H1 (cell line): ENCODE results near the gene COG7. TPM values are rescaled to one million over a fixed set of nuclear protein-coding genes. Genes with fewer than 3 reads are reported as not detected.

Experiments
- CHD7 ChIP-seq: fragments of 300-600 bp; sonication (generic); IDR thresholded peaks from 2 replicates; pipeline ENCODE4 v1.7.1; 2012; ENCODE audit warnings: low read length, moderate library complexity, mild to moderate bottlenecking, inconsistent platforms; ENCODE audit not compliant: insufficient replicate concordance
- NANOG ChIP-seq: IDR thresholded peaks from 2 replicates; pipeline ENCODE4 v1.6.1; 2011; ENCODE audit warnings: low read length, low read depth, mild to moderate bottlenecking, inconsistent platforms; ENCODE audit not compliant: insufficient read depth, poor library complexity, severe bottlenecking
- polyA plus RNA-seq, 7 experiments: library from polyadenylated mRNA; depleted of rRNA in 3 of 7; stranded (reverse) in 5 of 7; unstranded in 2 of 7; fragments of >200 nt in 5 of 7; fragments of 200-250 nt in 2 of 7; gene quantifications; 1 replicate in 5 of 7; 2 replicates in 1 of 7; 4 replicates in 1 of 7; pipeline versions ENCODE4 v1.2.1 to v1.2.3, GENCODE V29; 2011 to 2013; ENCODE audit warnings: missing spikeins in 2 of 7, mixed read lengths in 2 of 7
- total RNA-seq: library from RNA; stranded (reverse); fragmentation: NEBNext Ultra II Directional; extraction: Animal tissue kit (Norgen Biotek cat#: 25700); gene quantifications from 2 replicates; pipeline ENCODE4 v1.2.1, GENCODE V29; 2021
- TF ChIP-seq, protein P1 (sequence below): IDR thresholded peaks from 2 replicates; pipeline ENCODE4 v1.6.1; 2012; ENCODE audit warnings: inconsistent platforms

Gene COG7
- total and polyA plus RNA-seq, 2 of the 8 experiments (the other 6 are each of a cell fraction or from before 2014, with no cell fraction given) = 17.2 to 40.4 TPM

DNA sequence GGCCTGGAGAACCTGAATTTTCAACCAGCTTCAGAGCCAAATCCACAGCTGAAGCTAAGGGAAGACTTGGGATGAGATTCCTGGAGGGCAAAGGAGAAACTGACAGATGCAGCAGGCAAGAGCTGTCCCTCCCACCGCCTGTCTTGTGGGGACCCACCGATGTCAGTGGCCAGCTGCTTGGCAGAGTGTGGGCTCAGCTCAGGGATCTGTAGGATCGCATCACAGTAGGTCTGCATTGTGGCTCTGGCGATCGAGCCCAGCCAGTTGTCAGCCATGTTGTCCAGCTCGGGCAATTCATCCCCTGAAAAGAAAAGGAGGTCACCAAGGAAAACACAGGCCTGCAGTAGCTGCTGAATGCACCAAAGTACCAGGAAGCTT lies 60.8 kb downstream of the COG7 start (continued):
- TF ChIP-seq CHD7 (no peak), NANOG (no peak)
- TF ChIP-seq, protein P1, sequence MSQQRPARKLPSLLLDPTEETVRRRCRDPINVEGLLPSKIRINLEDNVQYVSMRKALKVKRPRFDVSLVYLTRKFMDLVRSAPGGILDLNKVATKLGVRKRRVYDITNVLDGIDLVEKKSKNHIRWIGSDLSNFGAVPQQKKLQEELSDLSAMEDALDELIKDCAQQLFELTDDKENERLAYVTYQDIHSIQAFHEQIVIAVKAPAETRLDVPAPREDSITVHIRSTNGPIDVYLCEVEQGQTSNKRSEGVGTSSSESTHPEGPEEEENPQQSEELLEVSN = no peak
- TF ChIP-seq, all 59 proteins: peak for 0
